GM12878 (cell line): ENCODE results near the gene TMPRSS12. TPM values are rescaled to one million over a fixed set of nuclear protein-coding genes. Genes with fewer than 3 reads are reported as not detected.

ENCODE experiments used
- ATAC-seq: fragments of 200-7000 bp; cut with Tn5 transposase; 3 replicates; pipeline ENCODE4 v1.9.1; 2020; ENCODE audit warnings: mild to moderate bottlenecking, moderate library complexity
- BruUV-seq: library from RNA; stranded (reverse); fragments of 400-500 nt; replicated peaks from 2 replicates; lab custom pipeline; 2021; lab: Mats Ljungman, UMichigan
- CTCF ChIA-PET: fragments of 300-600 bp; sonication (Branson Sonifier 250); formaldehyde crosslinking; extraction: SDS; loops from one replicate; lab custom pipeline; 2021; ENCODE audit warnings: inconsistent platforms; lab: Yijun Ruan, JAX
- POLR2A ChIA-PET: fragments of 350-600 bp; formaldehyde crosslinking; extraction: SDS; loops from one replicate; lab custom pipeline; 2021; ENCODE audit warnings: inconsistent platforms; lab: Charles Lee
- RAD21 ChIA-PET: fragments of 300-600 bp; sonication (Branson Sonifier 250); formaldehyde crosslinking; loops from one replicate; lab custom pipeline; 2023; ENCODE audit warnings: antibody characterized with exemption; ENCODE audit not compliant: unreplicated experiment; lab: Charles Lee
- SMC1A ChIA-PET: fragments of 300-600 bp; sonication (Branson Sonifier 250); formaldehyde crosslinking; loops from one replicate; lab custom pipeline; 2023; ENCODE audit not compliant: unreplicated experiment, uncharacterized antibody; lab: Charles Lee
- DNase-seq: peaks from one replicate; pipeline ENCODE4 v3.0.0-alpha.2; 2011; ENCODE audit warnings: low read depth, low spot score
- FAIRE-seq: peaks from 3 replicates; lab custom pipeline; 2011; peaks lifted over from hg19 to GRCh38; lab: Jason Lieb, UNC
- H2AFZ ChIP-seq: 2 replicates; pipeline ENCODE4 v1.6.0; 2011; ENCODE audit warnings: low read depth, low read length, control low read depth; ENCODE audit not compliant: control insufficient read depth
- H3K27ac ChIP-seq: 2 replicates; pipeline ENCODE4 v1.5.1; 2011; ENCODE audit warnings: control low read depth; ENCODE audit not compliant: control insufficient read depth, insufficient read depth
- H3K27me3 ChIP-seq, 2 experiments: replicated peaks in 1 of 2; 2 replicates each; pipeline versions ENCODE4 v1.6.0 to v1.6.1; 2011; ENCODE audit warnings: low read length in 1 of 2; ENCODE audit not compliant: control insufficient read depth in 2 of 2, insufficient read depth in 2 of 2
- H3K36me3 ChIP-seq, 2 experiments: 2 replicates each; pipeline ENCODE4 v1.5.1; 2011; ENCODE audit warnings: low read length in 1 of 2; ENCODE audit not compliant: control insufficient read depth in 2 of 2, insufficient read depth in 2 of 2
- H3K4me1 ChIP-seq: 2 replicates; pipeline ENCODE4 v1.6.1; 2011; ENCODE audit warnings: mild to moderate bottlenecking, low read length, moderate library complexity, mixed read lengths; ENCODE audit not compliant: control insufficient read depth, insufficient read depth
- H3K4me2 ChIP-seq: 2 replicates; pipeline ENCODE4 v1.6.0; 2011; ENCODE audit warnings: control low read depth; ENCODE audit not compliant: control insufficient read depth, insufficient read depth
- H3K4me3 ChIP-seq: fragments of 200-600 bp; sonication (generic); 2 replicates; pipeline ENCODE4 v1.5.1; 2016
- H3K79me2 ChIP-seq: 2 replicates; pipeline ENCODE4 v1.6.0; 2011; ENCODE audit warnings: low read length; ENCODE audit not compliant: control insufficient read depth, insufficient read depth
- H3K9ac ChIP-seq: 2 replicates; pipeline ENCODE4 v1.8.0; 2011; ENCODE audit warnings: low read length, control low read depth, mixed read lengths; ENCODE audit not compliant: control insufficient read depth, insufficient read depth
- H3K9me3 ChIP-seq: replicated peaks from 3 replicates; pipeline ENCODE4 v1.5.1; 2011; ENCODE audit warnings: mild to moderate bottlenecking, low read length; ENCODE audit not compliant: control insufficient read depth, insufficient read depth
- H4K20me1 ChIP-seq: 2 replicates; pipeline ENCODE4 v1.6.0; 2011; ENCODE audit not compliant: control insufficient read depth, insufficient read depth
- BCL11A ChIP-seq: IDR thresholded peaks from 2 replicates; pipeline ENCODE4 v1.6.1; 2011; ENCODE audit warnings: low read depth, low read length
- EGR1 ChIP-seq, 2 experiments: IDR thresholded peaks; 1 replicate in 1 of 2; 2 replicates in 1 of 2; pipeline ENCODE4 v1.6.1; 2011 to 2012; ENCODE audit warnings: low read depth in 2 of 2, low read length in 2 of 2, borderline replicate concordance in 1 of 2, mild to moderate bottlenecking in 1 of 2, moderate library complexity in 1 of 2
- MAX ChIP-seq: IDR thresholded peaks from 2 replicates; pipeline ENCODE4 v1.6.1; 2012; ENCODE audit warnings: low read depth, low read length, improper control_type of control experiment
- NFXL1 ChIP-seq: fragments of 450-650 bp; IDR thresholded peaks from 2 replicates; pipeline ENCODE4 v1.6.1; 2017; ENCODE audit warnings: antibody characterized with exemption, mild to moderate bottlenecking, borderline replicate concordance
- NR2C2 ChIP-seq: IDR thresholded peaks from 2 replicates; pipeline ENCODE4 v1.6.1; 2011; ENCODE audit warnings: borderline replicate concordance, low read depth; ENCODE audit not compliant: control insufficient read depth, insufficient read length
- SMC3 ChIP-seq: IDR thresholded peaks from 2 replicates; pipeline ENCODE4 v1.6.1; 2011; ENCODE audit warnings: low read length, improper control_type of control experiment, borderline replicate concordance
- SPI1 ChIP-seq: IDR thresholded peaks from 2 replicates; pipeline ENCODE4 v1.6.1; 2011; ENCODE audit warnings: low read depth, mild to moderate bottlenecking, low read length, moderate library complexity, borderline replicate concordance; ENCODE audit not compliant: insufficient read depth
- TCF12 ChIP-seq: IDR thresholded peaks from 2 replicates; pipeline ENCODE4 v1.6.1; 2011; ENCODE audit warnings: low read depth, mild to moderate bottlenecking, low read length
- USF2 ChIP-seq: IDR thresholded peaks from 2 replicates; pipeline ENCODE4 v1.6.1; 2011; ENCODE audit warnings: low read depth, low read length, improper control_type of control experiment, borderline replicate concordance
- WRNIP1 ChIP-seq: IDR thresholded peaks from 2 replicates; pipeline ENCODE4 v1.6.1; 2011; ENCODE audit warnings: low read depth, low read length, improper control_type of control experiment, borderline replicate concordance
- ZBTB33 ChIP-seq: fragments of 450-650 bp; IDR thresholded peaks from 2 replicates; pipeline ENCODE4 v1.6.1; 2017; ENCODE audit warnings: mild to moderate bottlenecking
- in situ Hi-C: fragments of 300-500 bp; cut with MboI; formaldehyde crosslinking; loops from 9 replicates; pipeline ENCODE4 v1.14.3; 2018; ENCODE audit warnings: mixed read lengths
- intact Hi-C: fragments of 100-400 bp; cut with micrococcal nuclease; formaldehyde crosslinking; loops from one replicate; pipeline ENCODE4 v1.14.2; 2022; ENCODE audit not compliant: unreplicated experiment
- polyA plus RNA-seq, 11 experiments: library from polyadenylated mRNA; depleted of rRNA in 4 of 11; unstranded in 6 of 11; stranded (reverse) in 5 of 11; fragments of >200 nt; fragmentation: Nextera tagmentation in 4 of 11; fragmentation: Illumina TruSeq in 1 of 11; extraction: Ambion mirVana in 4 of 11; extraction: Trizol in 1 of 11; gene quantifications; 1 replicate in 1 of 11; 2 replicates in 10 of 11; pipeline versions ENCODE4 v1.2.1 to v1.2.3, GENCODE V29; 2011 to 2016; ENCODE audit warnings: inconsistent platforms in 2 of 11, missing spikeins in 2 of 11, low read depth in 1 of 11
- total RNA-seq, 4 experiments: library from RNA; depleted of rRNA in 3 of 4; stranded (reverse); fragments of >200 nt in 3 of 4; fragmentation: Illumina TruSeq in 1 of 4; extraction: Trizol in 1 of 4; gene quantifications; 2 replicates each; pipeline versions ENCODE4 v1.2.1 to v1.2.3, GENCODE V29; 2013 to 2021

TMPRSS12 gene
- total and polyA plus RNA-seq, 10 of the 15 experiments (the other 5 are each of a cell fraction or from before 2014, with no cell fraction given) = not detected

- ATAC-seq = no peak
Observed at GRCh38 chr12:50845021-50845647, 2.4 kb downstream of the TMPRSS12 start.

More at GRCh38 chr12:50845021-50845647, 2.4 kb downstream of the TMPRSS12 start:
- H3K27ac ChIP-seq = no peak overlapping the region
- H2AFZ ChIP-seq = no peak overlapping the region
- intact Hi-C loops (no loop called here), in situ Hi-C loops (no loop called here)
- H3K79me2 ChIP-seq = no peaks in the 10 kb centered on the region
- ChIA-PET SMC1A (interaction anchor here (0.5 to 1.0 kb wide), 2 partner anchors 42 to 404 kb away, joined by 3 read pairs; no protein-coding TSS in a partner anchor), POLR2A (no interaction called here), CTCF (interaction anchor here (1.0 to 1.2 kb wide), 3 partner anchors 10 to 142 kb away, joined by 3 to 7 read pairs (median 5); no protein-coding TSS in a partner anchor), RAD21 (interaction anchor here (1.2 kb wide), 1 partner anchor 19 kb away, joined by 3 read pairs; no protein-coding TSS in a partner anchor)
- DNase-seq (no peak), FAIRE-seq (no peak)
- H4K20me1 ChIP-seq = no peaks in the 10 kb centered on the region
- TF ChIP-seq BCL11A (no peak), EGR1 (IDR thresholded peaks at IDR 0.05; ENCODE audit: borderline replicate concordance in 1 of 2, low read depth in 2 of 2, low read length in 2 of 2) (no peak), SPI1 (no peak), SMC3 (no peak), MAX (no peak), TCF12 (no peak), NFXL1 (no peak), NR2C2 (no peak), WRNIP1 (no peak), USF2 (no peak), ZBTB33 (no peak)
- H3K4me2 ChIP-seq = no peak overlapping the region
- H3K9me3 ChIP-seq = peaks cover 2% of the 10 kb centered on the region; the same call in 1 of the 3 replicates
- H3K27me3 ChIP-seq = no peaks in the 10 kb centered on the region
- BruUV-seq = no TSS peak
- no peak overlapping the region for H3K9ac ChIP-seq
- H3K4me3 ChIP-seq = no peak overlapping the region
- H3K36me3 ChIP-seq = no peaks in the 10 kb centered on the region
- H3K4me1 ChIP-seq = no peaks in the 10 kb centered on the region
